Activated CD4-positive, alpha-beta T cell treated with anti-CD3 and anti-CD28 coated beads, Interleukin-2, Interleukin-6, amounts not matched to agents 100 ng/mL and 50 ng/mL, durations not matched to agents 16 hours and 8 hours (primary cell): ENCODE results near the gene DAZAP1.
"Not testable (repeated sequence)": the region's sequence is repeated elsewhere in the genome, so short reads cannot be mapped to it uniquely, and the experiment has no call there.

Experiments used
- DNase-seq: peaks from one replicate; pipeline ENCODE4 v3.0.0-alpha.2; 2020

The DAZAP1 gene

GRCh38 chr19:1426736-1427135 lies 19.4 kb downstream of the DAZAP1 start:
- no peak for DNase-seq

GRCh38 chr19:1427221-1427920 lies 20.0 kb downstream of the DAZAP1 start:
- no peak for DNase-seq

DNA sequence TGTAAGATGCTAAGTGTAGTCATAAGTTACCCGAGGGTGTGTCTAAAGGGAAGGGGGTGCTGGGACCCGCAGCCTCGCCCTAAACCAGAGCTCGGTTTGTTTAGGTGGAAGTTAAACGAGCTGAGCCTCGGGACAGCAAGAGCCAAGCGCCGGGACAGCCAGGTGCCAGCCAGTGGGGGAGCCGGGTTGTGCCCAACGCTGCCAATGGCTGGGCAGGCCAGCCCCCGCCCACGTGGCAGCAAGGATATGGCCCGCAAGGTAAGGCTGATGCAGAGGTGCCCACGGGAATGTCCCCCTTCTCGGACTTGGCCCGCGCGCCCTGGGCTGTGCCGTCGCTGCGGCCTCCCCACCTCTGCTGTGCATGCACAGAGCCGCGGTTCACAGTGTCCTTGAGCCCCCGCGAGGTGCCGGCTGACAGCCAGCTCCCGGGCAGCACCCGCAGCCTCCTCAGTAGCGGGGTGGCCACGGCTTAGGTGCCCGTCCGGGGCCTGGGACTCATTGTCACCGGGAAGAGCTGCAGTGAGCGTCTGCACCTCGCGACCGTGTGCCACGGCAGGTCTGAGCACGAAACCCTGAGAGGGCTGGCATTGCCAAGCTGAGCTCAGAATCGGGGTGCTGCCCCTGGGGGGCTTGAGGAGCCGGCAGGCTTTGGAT lies 21.5 kb downstream of the DAZAP1 start:
- no peak for DNase-seq

GRCh38 chr19:1429750-1430149 lies 22.4 kb downstream of the DAZAP1 start:
- no peak for DNase-seq

GRCh38 chr19:1430246-1430645 lies 22.9 kb downstream of the DAZAP1 start:
- no peak for DNase-seq

DNA sequence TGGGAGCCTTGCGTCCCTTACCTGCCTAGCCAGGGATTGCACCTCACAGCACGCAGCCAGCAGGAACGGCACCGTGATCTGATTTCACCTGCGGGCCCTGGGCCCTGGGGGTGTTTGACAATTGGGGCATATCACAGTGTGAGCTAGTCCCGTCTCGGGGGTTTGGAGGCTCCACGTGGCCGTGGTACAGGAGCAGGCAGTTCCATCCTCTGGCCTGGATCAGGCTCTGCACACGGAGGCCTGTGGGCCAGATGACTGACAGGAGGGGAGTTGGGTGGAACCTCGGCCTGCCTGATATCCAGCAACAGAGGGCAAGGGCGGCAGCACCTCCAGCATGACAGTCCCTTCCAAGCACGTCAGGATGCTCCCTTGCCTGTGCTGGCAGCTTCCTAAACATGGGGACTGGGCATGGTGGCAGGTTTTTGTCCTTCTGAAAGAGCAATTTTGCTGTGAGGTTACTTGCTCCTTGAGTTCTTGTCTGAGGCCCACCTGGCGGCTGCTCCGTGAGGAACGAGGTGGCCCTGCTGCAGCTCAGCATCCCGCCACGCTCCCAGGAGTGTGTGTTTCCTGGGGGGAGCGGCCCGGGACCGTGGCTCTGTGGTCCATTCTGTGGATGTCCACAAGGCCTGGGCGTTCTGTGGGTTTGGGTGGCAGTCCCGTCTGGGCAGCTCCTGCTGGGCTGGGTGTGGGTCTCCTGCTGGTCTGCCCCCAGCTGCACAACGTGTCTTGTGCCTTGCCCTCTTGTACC lies 24.5 kb downstream of the DAZAP1 start:
- DNase-seq: no peak

GRCh38 chr19:1432507-1432887 lies 25.1 kb downstream of the DAZAP1 start:
- DNase-seq: no peak

DNA sequence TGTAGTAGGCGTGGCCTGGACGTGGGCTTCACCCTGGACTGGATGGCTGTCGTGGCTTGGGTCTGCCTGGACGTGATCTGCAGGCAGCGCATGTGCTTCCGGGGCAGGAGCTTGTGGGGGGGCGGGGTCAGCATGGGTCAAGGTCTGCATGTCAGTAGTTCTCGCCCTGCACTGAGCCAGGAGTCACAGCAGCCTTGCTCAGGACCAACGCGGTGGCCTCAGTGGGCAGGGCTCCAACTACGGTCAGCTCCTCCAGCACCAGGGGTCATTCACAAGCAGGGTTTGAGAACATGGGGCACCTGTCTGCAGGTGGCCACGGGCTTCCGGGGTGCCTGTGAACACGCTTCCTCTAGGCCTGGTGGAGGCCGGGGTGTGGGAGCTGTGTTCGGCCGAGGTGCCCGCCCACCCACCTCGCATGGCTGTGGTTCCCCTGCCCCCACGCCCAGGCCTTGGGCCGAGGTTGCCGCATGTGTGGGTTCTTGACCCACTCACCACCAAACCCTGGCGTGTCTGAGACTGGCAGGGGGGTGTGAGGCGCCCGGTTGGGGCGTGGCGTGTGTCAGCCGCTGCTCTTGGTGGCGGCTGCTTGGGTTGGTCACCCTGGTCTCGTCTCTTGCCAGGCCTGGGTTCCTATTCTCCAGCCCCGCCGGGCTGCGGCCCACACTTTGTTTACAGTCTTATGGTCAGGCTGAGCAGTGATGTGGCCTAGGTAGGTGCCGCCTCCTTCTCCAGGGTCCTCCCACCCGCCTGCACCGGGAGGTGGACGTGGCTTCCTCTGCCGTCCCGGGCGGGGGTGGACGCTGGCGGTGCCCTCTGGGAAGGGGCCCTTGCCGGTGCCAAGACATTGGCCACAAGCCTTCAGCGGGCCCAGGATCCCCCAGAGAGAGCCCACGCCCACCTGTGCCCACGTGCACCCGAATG lies 26.0 kb downstream of the DAZAP1 start:
- no peak for DNase-seq

- no peak for DNase-seq
Measured at GRCh38 chr19:1434040-1434366, 26.6 kb downstream of the DAZAP1 start.

GRCh38 chr19:1434577-1435060 lies 27.2 kb downstream of the DAZAP1 start:
- DNase-seq: no peak

GRCh38 chr19:1435378-1435989 lies 28.1 kb downstream of the DAZAP1 start:
- no peak for DNase-seq

DNA sequence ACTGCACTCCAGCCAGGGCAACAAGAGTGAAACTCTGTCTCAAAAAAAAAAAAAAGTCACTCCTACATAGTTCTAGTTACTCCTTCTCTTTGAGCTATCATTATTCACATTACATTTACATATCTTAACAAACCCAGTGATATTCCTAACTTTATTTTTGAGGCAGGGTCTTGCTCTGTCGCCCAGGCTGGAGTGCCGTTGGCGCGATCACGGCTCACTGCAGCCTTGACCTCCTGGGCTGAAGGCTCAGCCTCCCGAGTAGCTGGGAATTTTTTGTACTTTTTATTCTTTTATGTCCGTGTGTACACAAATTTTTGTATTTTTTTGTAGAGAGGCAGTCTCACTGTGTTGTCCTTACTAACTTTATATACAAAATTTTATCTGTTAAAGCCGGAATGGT lies 30.2 kb downstream of the DAZAP1 start:
- DNase-seq: no peak

DNA sequence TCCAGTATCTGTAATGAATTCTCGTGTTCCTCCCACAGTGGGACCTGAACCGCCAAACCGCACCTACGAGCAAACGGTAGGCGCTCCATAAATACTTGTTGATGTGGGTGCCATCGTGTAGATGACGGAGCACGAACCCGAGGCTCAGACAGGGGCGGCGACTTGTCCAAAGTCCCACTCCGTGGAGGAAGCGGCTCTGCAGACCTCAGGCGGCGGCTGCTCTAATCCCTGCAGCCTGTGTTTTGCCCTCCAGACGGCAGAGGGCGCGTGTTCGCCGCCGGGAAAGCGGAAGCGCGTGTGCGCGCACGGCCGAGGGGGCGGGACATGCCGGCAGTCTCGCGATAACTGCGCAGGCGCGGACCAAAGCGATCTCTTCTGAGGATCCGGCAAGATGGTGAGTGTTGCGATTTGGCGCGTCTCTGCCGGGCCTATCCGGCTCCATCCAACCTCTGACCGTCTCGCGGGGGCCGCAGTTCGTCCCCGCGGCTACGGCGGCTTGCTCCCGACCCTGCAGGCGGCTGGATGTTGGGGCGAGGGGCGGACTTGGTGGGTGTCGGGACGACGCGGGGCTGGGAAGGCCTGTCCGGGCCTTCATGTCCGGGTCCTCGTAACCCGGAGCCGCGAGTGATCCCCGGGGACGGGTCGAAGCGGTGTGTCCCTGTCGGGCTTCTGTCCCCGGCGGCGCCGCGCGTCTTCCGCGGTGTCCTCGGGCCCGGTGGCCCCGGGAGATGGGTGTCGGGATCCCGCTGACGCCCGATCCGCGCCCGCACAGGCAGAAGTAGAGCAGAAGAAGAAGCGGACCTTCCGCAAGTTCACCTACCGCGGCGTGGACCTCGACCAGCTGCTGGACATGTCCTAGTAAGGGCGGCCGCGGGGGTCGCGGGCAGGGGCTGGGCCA lies 30.9 kb downstream of the DAZAP1 start, which contains the start of gene RPS15:
RPS15 (plus strand) TSS at position 362 of the 898 bp plus-strand sequence; CDS start at position 392, 30 bp downstream.
- peak; percentile 97 for DNase-seq

DNA sequence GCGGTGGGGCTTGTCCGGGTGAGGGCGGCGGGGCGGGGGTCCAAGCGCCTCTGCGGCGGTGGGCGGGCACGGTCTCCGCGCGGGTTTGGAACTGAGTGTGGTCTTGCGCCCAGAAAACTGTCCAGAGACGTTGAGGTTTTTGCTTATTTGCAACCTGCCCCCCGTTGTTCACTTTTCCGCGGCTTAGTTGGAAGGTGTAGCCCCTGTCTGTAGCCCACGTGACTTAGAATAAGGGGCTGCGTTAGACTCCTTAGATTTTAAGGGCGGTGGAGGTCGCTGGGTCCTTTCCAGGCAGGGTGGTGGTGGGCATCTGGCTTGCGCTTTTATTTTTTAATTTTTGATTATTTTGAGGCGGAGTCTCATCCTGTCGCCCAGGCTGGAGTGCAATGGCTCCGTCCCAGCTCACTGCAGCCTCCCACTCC lies 31.6 kb downstream of the DAZAP1 start:
- DNase-seq: no peak

DNA sequence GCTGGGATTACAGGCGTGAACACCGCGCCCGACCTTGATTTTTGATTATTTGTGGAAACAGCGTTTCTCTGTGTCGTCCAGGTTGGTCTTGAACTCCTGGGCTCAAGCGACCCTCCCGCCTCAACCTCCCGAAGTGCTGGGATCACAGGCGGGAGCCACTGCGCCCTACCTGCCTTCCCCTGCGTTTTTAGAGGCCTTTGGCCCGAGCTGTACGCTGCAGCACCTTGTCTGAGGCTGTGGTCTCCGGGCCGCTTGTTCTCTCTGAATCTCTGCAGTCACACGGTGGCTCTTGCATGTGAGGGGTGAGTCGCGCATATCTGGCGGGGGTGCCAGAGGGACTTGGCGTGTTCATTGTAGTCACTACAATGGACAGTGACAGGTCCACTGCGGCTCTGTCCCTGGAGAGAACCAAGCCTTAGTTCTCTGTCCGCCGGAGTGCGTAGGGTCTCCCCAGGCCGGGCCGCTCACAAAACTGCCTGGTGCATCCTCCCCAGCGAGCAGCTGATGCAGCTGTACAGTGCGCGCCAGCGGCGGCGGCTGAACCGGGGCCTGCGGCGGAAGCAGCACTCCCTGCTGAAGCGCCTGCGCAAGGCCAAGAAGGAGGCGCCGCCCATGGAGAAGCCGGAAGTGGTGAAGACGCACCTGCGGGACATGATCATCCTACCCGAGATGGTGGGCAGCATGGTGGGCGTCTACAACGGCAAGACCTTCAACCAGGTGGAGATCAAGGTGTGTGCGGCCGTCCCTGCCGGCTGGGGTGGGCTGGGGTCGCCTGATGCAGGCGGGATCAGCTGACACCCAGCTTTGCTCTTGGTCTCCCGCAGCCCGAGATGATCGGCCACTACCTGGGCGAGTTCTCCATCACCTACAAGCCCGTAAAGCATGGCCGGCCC lies 32.4 kb downstream of the DAZAP1 start:
- DNase-seq: not testable (repeated sequence)

- DNase-seq: no peak
Measured at GRCh38 chr19:1440418-1440801, 33.0 kb downstream of the DAZAP1 start.

GRCh38 chr19:1441022-1441426 lies 33.6 kb downstream of the DAZAP1 start:
- no peak for DNase-seq

DNA sequence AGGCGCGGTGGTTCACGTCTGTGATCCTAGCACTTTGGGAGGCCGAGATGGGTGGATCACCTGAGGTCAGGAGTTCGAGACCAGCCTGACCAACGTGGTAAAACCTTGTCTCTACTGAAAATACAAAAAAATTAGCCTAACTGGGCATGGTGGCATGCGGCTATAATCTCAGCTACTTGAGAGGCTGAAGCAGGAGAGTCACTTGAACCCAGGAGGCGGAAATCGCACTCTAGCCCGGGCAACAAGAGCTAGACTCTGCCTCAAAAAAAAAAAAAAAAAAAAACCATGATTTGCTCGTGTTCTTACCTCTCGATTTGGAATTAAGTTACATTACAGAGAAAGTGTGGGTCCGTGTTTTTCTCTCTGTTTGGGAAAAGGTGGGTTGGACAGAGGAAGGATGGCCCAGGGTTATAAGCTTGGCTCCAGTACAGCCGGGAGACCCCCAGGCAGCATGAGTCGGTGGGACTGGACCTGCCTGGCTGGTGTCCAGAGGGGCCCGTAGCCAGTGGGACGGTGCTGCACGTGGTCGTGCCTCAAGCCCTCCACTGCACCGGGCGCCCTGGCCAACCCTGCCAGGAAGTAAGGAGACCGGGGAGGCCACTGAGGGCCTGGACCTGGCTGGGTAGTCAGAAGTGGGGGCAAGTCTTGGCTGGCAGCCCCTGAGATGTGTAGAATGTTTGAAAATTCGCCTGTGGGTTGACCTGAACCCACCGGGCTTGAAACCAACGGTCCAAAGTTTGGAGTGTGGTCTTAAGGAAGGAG lies 34.5 kb downstream of the DAZAP1 start:
- DNase-seq: no peak

- DNase-seq: peak; percentile 91
Measured at GRCh38 chr19:1445185-1445931, 38.0 kb downstream of the DAZAP1 start.
